Mesothelial cell of epicardium (in vitro differentiated cells): Measurements from ENCODE around the gene ORM1. TPM values are rescaled to one million over a fixed set of nuclear protein-coding genes. Genes with fewer than 3 reads are reported as not detected.

Source experiments
- DNase-seq, 2 experiments: peaks; one replicate each; pipeline ENCODE4 v3.0.0; 2021; ENCODE audit warnings: low spot score in 2 of 2; ENCODE audit not compliant: unreplicated experiment in 2 of 2
- H3K27ac Mint-ChIP-seq: 2 replicates; pipeline ENCODE4 v1.8.0; 2021; ENCODE audit warnings: mixed read lengths
- H3K27me3 Mint-ChIP-seq: 2 replicates; pipeline ENCODE4 v1.8.0; 2021; ENCODE audit warnings: low read depth, mixed read lengths
- H3K36me3 Mint-ChIP-seq: 2 replicates; pipeline ENCODE4 v1.8.0; 2021; ENCODE audit warnings: mixed read lengths
- H3K4me1 Mint-ChIP-seq: 2 replicates; pipeline ENCODE4 v1.8.0; 2021; ENCODE audit warnings: mixed read lengths
- H3K4me3 Mint-ChIP-seq: 2 replicates; pipeline ENCODE4 v1.8.0; 2021; ENCODE audit warnings: mild to moderate bottlenecking, moderate library complexity, mixed read lengths
- H3K9me3 Mint-ChIP-seq: 2 replicates; pipeline ENCODE4 v1.8.0; 2021; ENCODE audit warnings: mixed read lengths
- total RNA-seq: library from RNA; stranded (reverse); gene quantifications from 3 replicates; pipeline ENCODE4 v1.2.1, GENCODE V29; 2021
- TF ChIP-seq, protein P1 (sequence below): fragments of 200-600 bp; sonication (generic); IDR thresholded peaks from one replicate; pipeline ENCODE4 v1.5.0; 2021; ENCODE audit warnings: antibody characterized with exemption; ENCODE audit not compliant: unreplicated experiment

The ORM1 gene
- total RNA-seq, 1 donor from 2014 or later: not detected

DNA sequence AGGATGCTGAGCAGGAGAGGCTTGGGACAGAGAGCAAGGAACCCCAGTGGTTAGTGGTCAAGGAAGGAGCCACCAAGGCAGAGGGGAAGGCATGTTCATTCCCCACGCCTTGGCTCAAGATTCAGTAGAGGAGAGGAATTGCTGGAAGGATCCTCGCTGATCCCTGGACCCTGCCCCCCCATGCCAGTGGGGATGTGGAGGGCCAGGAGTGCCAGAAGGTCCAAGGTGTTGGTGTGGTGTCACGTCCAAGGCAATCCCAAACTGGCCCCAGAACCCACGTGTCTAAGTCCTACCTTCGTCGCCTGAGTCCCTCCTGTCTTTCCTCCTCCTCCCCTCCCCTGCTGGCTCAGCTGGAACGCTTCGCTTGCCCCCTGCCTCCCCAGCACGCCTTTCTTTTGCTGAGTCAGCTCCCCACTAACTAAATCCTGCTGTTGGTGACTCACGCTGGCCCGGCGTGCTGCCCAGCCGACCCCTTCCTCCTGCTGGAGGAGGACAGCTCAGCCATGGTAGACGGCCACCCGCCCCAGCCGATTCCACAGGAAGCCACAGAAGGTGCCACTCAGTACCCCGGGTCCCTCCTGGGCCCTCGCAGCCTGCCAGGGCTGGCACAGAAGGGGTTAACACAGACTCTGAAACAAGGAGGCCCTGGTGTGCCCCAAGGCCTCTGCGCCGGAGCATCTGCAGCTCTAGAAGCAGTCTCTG, 37.6 kb upstream of the ORM1 start:
- TF ChIP-seq, protein P1, sequence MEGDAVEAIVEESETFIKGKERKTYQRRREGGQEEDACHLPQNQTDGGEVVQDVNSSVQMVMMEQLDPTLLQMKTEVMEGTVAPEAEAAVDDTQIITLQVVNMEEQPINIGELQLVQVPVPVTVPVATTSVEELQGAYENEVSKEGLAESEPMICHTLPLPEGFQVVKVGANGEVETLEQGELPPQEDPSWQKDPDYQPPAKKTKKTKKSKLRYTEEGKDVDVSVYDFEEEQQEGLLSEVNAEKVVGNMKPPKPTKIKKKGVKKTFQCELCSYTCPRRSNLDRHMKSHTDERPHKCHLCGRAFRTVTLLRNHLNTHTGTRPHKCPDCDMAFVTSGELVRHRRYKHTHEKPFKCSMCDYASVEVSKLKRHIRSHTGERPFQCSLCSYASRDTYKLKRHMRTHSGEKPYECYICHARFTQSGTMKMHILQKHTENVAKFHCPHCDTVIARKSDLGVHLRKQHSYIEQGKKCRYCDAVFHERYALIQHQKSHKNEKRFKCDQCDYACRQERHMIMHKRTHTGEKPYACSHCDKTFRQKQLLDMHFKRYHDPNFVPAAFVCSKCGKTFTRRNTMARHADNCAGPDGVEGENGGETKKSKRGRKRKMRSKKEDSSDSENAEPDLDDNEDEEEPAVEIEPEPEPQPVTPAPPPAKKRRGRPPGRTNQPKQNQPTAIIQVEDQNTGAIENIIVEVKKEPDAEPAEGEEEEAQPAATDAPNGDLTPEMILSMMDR: no peak
- peaks cover 18% of the 10 kb centered on the region for H3K36me3 Mint-ChIP-seq
- no peaks in the 10 kb centered on the region for H3K27me3 Mint-ChIP-seq
- H3K27ac Mint-ChIP-seq: peak overlapping the region; percentile 78
- no peak overlapping the region for H3K4me3 Mint-ChIP-seq
- H3K4me1 Mint-ChIP-seq: peaks cover 34% of the 10 kb centered on the region
- peak; percentile 21 to 45 for DNase-seq
- H3K9me3 Mint-ChIP-seq: no peaks in the 10 kb centered on the region

DNA sequence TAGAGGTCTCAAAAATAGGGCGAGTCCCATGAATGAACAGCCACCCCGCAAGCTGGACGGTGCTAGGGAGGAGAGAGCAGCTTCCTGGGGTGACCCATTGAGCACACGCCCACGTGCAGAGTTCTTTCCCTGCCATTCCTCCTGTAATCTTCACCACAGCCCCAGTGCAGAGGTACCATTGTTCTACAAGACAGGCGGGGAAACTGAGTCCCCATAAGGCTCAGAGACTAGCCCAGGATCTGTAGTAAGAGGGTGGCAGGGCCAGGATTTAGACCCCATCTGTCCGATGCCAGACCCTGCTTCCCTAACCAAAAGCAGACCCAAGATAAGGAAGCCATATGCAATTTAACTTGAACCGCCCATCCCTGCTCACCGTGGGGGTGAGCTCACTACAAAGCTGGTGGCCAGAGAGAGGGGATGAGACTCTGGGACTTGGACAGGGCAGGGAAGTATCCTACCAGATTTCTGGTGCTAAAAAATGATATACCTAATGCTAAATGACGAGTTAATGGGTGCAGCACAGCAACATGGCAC, 36.7 kb upstream of the ORM1 start:
- no peaks in the 10 kb centered on the region for H3K9me3 Mint-ChIP-seq
- DNase-seq: peak in 1 of 2 experiments; percentile 25
- no peak overlapping the region for H3K4me3 Mint-ChIP-seq
- no peaks in the 10 kb centered on the region for H3K27me3 Mint-ChIP-seq
- H3K27ac Mint-ChIP-seq: peak overlapping the region; percentile 52
- peaks cover 35% of the 10 kb centered on the region for H3K4me1 Mint-ChIP-seq
- TF ChIP-seq, protein P1: no peak
- peaks cover 17% of the 10 kb centered on the region for H3K36me3 Mint-ChIP-seq

DNA sequence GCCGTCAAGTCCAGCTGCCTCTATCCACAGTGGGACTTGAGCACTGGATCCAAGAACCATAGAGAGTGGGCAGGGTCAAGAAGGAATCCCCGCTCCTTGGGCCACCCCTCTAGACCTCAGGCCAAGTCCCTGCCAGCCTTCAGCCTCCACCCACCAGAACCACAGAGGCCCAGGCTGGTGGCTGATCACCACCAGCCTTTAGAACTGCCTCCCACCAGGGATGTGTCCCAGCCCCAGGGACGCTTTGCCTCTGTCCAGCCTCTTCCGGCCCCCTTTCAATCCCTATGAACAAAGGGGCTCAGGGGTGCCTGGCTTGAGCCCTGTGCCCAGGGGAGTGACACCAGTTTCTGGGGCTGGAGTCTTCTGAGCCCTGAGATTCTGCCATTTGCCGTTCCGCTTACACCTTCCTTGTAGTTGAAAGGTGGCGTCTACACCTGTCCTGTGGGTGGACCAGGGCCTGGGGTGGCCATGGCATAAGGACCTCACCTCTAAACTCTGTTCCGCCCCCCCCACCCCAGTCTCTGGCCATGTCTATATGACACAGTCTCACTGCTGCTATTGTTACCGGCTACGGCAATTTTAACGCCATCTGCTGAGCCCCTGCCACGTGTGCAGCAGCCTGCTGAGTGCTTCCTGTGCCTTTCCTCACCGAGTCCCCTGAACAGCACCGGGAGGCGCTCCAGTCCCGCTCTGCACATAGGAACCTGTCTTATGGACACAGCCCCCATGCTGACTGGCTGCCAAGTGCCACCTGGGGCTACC, 35.7 kb upstream of the ORM1 start:
- Mint-ChIP-seq H3K4me3 (no peak overlapping the region), H3K4me1 (peaks cover 28% of the 10 kb centered on the region), H3K9me3 (no peaks in the 10 kb centered on the region), H3K27ac (peak overlapping the region; percentile 86), H3K36me3 (peaks cover 17% of the 10 kb centered on the region), H3K27me3 (no peaks in the 10 kb centered on the region)
- TF ChIP-seq, protein P1: no peak
- peak; percentile 13 to 36 for DNase-seq

DNA sequence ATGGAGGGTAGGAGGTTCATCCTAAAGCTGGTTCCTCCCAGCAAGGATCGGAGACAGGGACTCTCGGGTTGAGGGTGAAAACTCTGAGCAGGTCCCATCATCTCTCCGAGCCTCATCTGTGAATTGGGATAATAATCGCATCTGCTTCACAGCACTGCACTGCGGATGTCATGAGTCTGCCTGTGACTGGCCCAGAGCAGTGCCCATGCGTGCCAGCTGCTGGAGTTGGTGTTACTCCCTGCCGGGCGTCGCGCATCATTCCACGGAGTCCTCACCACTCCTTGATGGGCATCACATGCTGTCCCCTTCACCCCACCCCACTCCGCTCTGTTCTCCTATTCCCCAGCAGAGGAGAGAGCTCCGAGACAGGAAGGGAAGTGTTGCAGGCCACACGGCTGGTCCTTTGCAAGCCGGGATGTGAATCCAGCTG, 35.1 kb upstream of the ORM1 start:
- H3K9me3 Mint-ChIP-seq: no peaks in the 10 kb centered on the region
- no peaks in the 10 kb centered on the region for H3K27me3 Mint-ChIP-seq
- DNase-seq: peak; percentile 8 to 34
- H3K4me3 Mint-ChIP-seq: no peak overlapping the region
- TF ChIP-seq, protein P1: no peak
- H3K27ac Mint-ChIP-seq: peak overlapping the region; percentile 86
- H3K36me3 Mint-ChIP-seq: peaks cover 23% of the 10 kb centered on the region
- peaks cover 28% of the 10 kb centered on the region for H3K4me1 Mint-ChIP-seq

DNA sequence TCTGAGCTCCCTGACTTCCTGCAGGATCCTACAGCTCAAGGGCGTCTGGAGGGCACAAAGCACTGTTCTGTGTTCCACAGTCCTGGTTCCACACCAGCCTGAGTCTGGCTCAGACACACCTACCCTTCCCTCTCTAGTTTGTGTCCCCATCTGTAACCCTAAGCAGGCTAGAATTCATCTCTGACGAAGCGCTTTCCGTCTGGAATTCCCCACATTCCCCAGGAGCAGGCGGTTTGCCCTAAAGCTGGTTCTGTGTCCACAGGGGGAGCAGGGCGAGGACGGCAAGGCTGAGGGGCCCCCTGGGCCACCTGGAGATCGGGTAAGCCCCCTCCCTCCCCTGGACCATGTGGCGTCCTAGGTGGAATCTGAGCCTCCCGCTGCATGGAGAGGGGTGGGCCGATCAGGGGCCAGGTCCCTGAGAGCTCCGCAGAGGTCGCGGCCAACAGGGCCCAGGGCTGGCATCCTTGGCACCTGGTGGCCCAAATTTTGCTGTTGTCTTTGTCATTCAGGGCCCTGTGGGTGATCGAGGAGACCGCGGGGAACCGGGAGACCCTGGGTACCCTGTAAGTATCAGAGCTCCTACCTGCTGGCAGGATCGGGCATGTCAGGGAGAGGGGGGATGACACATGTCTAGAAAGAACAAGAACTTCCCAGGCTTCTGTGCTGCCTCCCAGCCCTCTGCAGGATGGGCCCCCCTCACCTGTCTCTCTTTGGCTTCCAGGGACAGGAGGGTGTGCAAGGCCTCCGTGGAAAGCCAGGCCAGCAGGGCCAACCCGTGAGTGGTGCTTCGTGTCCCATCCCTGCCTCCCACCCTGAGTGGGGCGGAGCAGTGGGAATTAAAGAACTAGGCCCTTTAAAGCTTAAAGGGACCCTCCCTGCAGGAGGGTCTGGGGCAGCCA, 34.5 kb upstream of the ORM1 start:
- H3K36me3 Mint-ChIP-seq: peaks cover 25% of the 10 kb centered on the region
- no peaks in the 10 kb centered on the region for H3K27me3 Mint-ChIP-seq
- peak; percentile 21 to 59 for DNase-seq
- peaks cover 24% of the 10 kb centered on the region for H3K4me1 Mint-ChIP-seq
- TF ChIP-seq, protein P1: no peak
- H3K4me3 Mint-ChIP-seq: no peak overlapping the region
- H3K9me3 Mint-ChIP-seq: peaks cover 4% of the 10 kb centered on the region
- H3K27ac Mint-ChIP-seq: peak overlapping the region; percentile 86
